Endodermal cell (in vitro differentiated cells): Measurements from ENCODE around the gene NDUFS7. TPM values are rescaled to one million over a fixed set of nuclear protein-coding genes. Genes with fewer than 3 reads are reported as not detected.

Source experiments
- DNase-seq: peaks from one replicate; pipeline ENCODE4 v3.0.0-alpha.2; 2017
- H3K27ac ChIP-seq: 2 replicates; pipeline ENCODE4 v1.5.1; 2013; ENCODE audit warnings: mild to moderate bottlenecking, low read depth, low read length, moderate library complexity
- H3K27me3 ChIP-seq: 2 replicates; pipeline ENCODE4 v1.6.1; 2013; ENCODE audit warnings: mild to moderate bottlenecking, low read length, moderate library complexity; ENCODE audit not compliant: insufficient read depth, control insufficient read depth, poor library complexity, severe bottlenecking
- H3K36me3 ChIP-seq: 2 replicates; pipeline ENCODE4 v1.7.0; 2013; ENCODE audit warnings: mild to moderate bottlenecking, low read length, moderate library complexity; ENCODE audit not compliant: control insufficient read depth, insufficient read depth
- H3K4me1 ChIP-seq: one replicate; pipeline ENCODE4 v1.7.0; 2013; ENCODE audit warnings: low read length; ENCODE audit not compliant: control insufficient read depth, insufficient read depth
- H3K4me3 ChIP-seq: 2 replicates; pipeline ENCODE4 v1.5.1; 2013; ENCODE audit warnings: mild to moderate bottlenecking, low read length, moderate library complexity
- H3K9ac ChIP-seq: 2 replicates; pipeline ENCODE4 v1.6.1; 2013; ENCODE audit warnings: mild to moderate bottlenecking, low read length, moderate library complexity; ENCODE audit not compliant: poor library complexity, severe bottlenecking; ENCODE audit errors: extremely low read depth
- H3K9me3 ChIP-seq: 2 replicates; pipeline ENCODE4 v1.6.1; 2013; ENCODE audit warnings: mild to moderate bottlenecking, low read length, moderate library complexity; ENCODE audit not compliant: control insufficient read depth
- H3K27ac Mint-ChIP-seq: 2 replicates; pipeline ENCODE4 v1.8.0; 2020; ENCODE audit warnings: mixed read lengths
- H3K27me3 Mint-ChIP-seq: 2 replicates; pipeline ENCODE4 v1.8.0; 2021; ENCODE audit warnings: mild to moderate bottlenecking, mixed read lengths; ENCODE audit not compliant: insufficient read depth
- H3K36me3 Mint-ChIP-seq: 2 replicates; pipeline ENCODE4 v1.8.0; 2020; ENCODE audit warnings: low read depth, mixed read lengths
- H3K4me1 Mint-ChIP-seq: 2 replicates; pipeline ENCODE4 v1.8.0; 2020; ENCODE audit warnings: mixed read lengths
- H3K4me3 Mint-ChIP-seq: 2 replicates; pipeline ENCODE4 v1.8.0; 2020; ENCODE audit warnings: mild to moderate bottlenecking, moderate library complexity, mixed read lengths
- H3K9me3 Mint-ChIP-seq: 2 replicates; pipeline ENCODE4 v1.8.0; 2020; ENCODE audit warnings: mild to moderate bottlenecking, mixed read lengths
- CTCF ChIP-seq: fragments of 200-600 bp; sonication (generic); conservative IDR thresholded peaks from 2 replicates; pipeline ENCODE4 v1.5.0; 2021; ENCODE audit warnings: antibody characterized with exemption, mild to moderate bottlenecking
- WGBS, 2 experiments: methylation state at CpG; one replicate each; pipeline versions ENCODE4 v1.1.5 to v1.1.7; 2013; ENCODE audit warnings: missing lambda C conversion rate in 2 of 2, mixed read lengths in 1 of 2; ENCODE audit not compliant: insufficient coverage in 1 of 2, insufficient read length in 1 of 2; 5-methylcytosine and 5-hydroxymethylcytosine counted together
- total RNA-seq, 2 donors: library from RNA; stranded (reverse); fragmentation: NEBNext Ultra II Directional in 1 of 2; extraction: Animal tissue kit (Norgen Biotek cat#: 25700) in 1 of 2; gene quantifications; 2 replicates in 1 of 2; 3 replicates in 1 of 2; pipeline ENCODE4 v1.2.1, GENCODE V29; 2021

The NDUFS7 gene
- total RNA-seq, 2 donors from 2014 or later: 57.0 to 62.5 TPM

- H3K36me3 Mint-ChIP-seq: peaks cover 34% of the 10 kb centered on the region
- no peak overlapping the region for H3K4me3 ChIP-seq
- no peaks in the 10 kb centered on the region for H3K4me1 Mint-ChIP-seq
- H3K27me3 Mint-ChIP-seq: no peaks in the 10 kb centered on the region
- H3K27me3 ChIP-seq: no peaks in the 10 kb centered on the region
- no peak overlapping the region for H3K9ac ChIP-seq
- no peaks in the 10 kb centered on the region for H3K9me3 ChIP-seq
- H3K36me3 ChIP-seq: peaks cover 46% of the 10 kb centered on the region
- no peak for TF ChIP-seq CTCF
- H3K4me3 Mint-ChIP-seq: no peak overlapping the region
- H3K27ac ChIP-seq: no peak overlapping the region
- no peak for DNase-seq
- no peaks in the 10 kb centered on the region for H3K9me3 Mint-ChIP-seq
- H3K4me1 ChIP-seq: no peaks in the 10 kb centered on the region
- H3K27ac Mint-ChIP-seq: no peak overlapping the region
- 96% methylated on average over 34 to 47 of the region's 47 CpGs for WGBS, 2 experiments
These were observed 49.7 kb downstream of the NDUFS7 start for GRCh38 chr19:1433119-1434039.

- no peaks in the 10 kb centered on the region for H3K4me1 Mint-ChIP-seq
- 96 to 98% methylated on average over 13 to 17 of the region's 17 CpGs for WGBS, 2 experiments
- Histone ChIP-seq H3K4me3 (no peak overlapping the region), H3K9me3 (no peaks in the 10 kb centered on the region), H3K9ac (no peak overlapping the region), H3K27ac (no peak overlapping the region), H3K4me1 (no peaks in the 10 kb centered on the region), H3K27me3 (no peaks in the 10 kb centered on the region), H3K36me3 (peaks cover 42% of the 10 kb centered on the region)
- H3K4me3 Mint-ChIP-seq: no peak overlapping the region
- TF ChIP-seq CTCF: no peak
- H3K9me3 Mint-ChIP-seq: no peaks in the 10 kb centered on the region
- no peaks in the 10 kb centered on the region for H3K27me3 Mint-ChIP-seq
- H3K36me3 Mint-ChIP-seq: peaks cover 32% of the 10 kb centered on the region
- no peak overlapping the region for H3K27ac Mint-ChIP-seq
- no peak for DNase-seq
These were observed 50.3 kb downstream of the NDUFS7 start for GRCh38 chr19:1434040-1434366.

- no peaks in the 10 kb centered on the region for H3K4me1 ChIP-seq
- Mint-ChIP-seq H3K36me3 (peaks cover 36% of the 10 kb centered on the region), H3K9me3 (no peaks in the 10 kb centered on the region), H3K4me3 (no peak overlapping the region), H3K27ac (no peak overlapping the region), H3K4me1 (peaks cover 3% of the 10 kb centered on the region), H3K27me3 (no peaks in the 10 kb centered on the region)
- peaks cover 42% of the 10 kb centered on the region for H3K36me3 ChIP-seq
- no peaks in the 10 kb centered on the region for H3K9me3 ChIP-seq
- no peaks in the 10 kb centered on the region for H3K27me3 ChIP-seq
- H3K9ac ChIP-seq: no peak overlapping the region
- no peak for TF ChIP-seq CTCF
- no peak overlapping the region for H3K4me3 ChIP-seq
- WGBS, 2 experiments: 96 to 97% methylated on average over 34 to 39 of the region's 39 CpGs
- DNase-seq: no peak
- H3K27ac ChIP-seq: no peak overlapping the region
These were observed 50.9 kb downstream of the NDUFS7 start for GRCh38 chr19:1434577-1435060.
